MM.1S (cell line): ENCODE measurements around the gene CSF1R.

Experiments
- CTCF ChIP-seq: fragments of 300-600 bp; sonication (generic); IDR thresholded peaks from 2 replicates; pipeline ENCODE4 v1.5.1; 2016; ENCODE audit warnings: antibody characterized with exemption, low read length, mixed read lengths
- EZH2 ChIP-seq: fragments of 300-600 bp; sonication (generic); optimal IDR thresholded peaks from 2 replicates; pipeline ENCODE3; 2017; ENCODE audit warnings: low read depth, mild to moderate bottlenecking, antibody characterized with exemption, low read length, mixed read lengths
- EZH2phosphoT487 ChIP-seq: fragments of 300-600 bp; sonication (generic); IDR thresholded peaks from 2 replicates; pipeline ENCODE4 v1.6.1; 2018; ENCODE audit warnings: antibody characterized with exemption, low read length

- TF ChIP-seq CTCF: no peak
- no peak for TF ChIP-seq EZH2phosphoT487
- no peak for TF ChIP-seq EZH2
Measured at GRCh38 chr5:150044329-150044681, 42.0 kb downstream of the CSF1R start.
